ENCODE data around the gene PCDH7. TPM values are rescaled to one million over a fixed set of nuclear protein-coding genes. Genes with fewer than 3 reads are reported as not detected.

PCDH7 gene
- total RNA-seq, 3 donors from 2014 or later, result 4.5 to 104 (median 10.6) TPM

DNA sequence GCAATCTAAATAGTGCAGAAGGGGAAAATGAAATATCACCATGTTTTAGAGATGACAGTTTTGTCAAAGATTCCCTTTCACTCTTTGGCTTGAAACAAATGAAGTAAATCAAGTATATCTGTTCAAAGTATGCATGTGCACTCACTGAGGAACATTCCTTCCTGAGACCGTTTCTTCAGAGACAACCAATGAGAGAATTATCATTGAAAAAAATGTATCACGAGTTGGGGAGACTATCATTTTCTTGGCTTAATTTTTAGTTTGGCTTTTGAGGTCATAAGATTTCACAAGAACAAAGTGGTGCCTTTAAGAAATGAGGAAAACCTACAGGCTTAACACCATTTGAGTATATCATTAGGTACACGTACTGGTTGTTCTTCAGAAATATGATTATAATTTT is 56.3 kb downstream of the PCDH7 start:
- DNase-seq (no peak), ATAC-seq (no peak)
- TF ChIP-seq, protein P1, sequence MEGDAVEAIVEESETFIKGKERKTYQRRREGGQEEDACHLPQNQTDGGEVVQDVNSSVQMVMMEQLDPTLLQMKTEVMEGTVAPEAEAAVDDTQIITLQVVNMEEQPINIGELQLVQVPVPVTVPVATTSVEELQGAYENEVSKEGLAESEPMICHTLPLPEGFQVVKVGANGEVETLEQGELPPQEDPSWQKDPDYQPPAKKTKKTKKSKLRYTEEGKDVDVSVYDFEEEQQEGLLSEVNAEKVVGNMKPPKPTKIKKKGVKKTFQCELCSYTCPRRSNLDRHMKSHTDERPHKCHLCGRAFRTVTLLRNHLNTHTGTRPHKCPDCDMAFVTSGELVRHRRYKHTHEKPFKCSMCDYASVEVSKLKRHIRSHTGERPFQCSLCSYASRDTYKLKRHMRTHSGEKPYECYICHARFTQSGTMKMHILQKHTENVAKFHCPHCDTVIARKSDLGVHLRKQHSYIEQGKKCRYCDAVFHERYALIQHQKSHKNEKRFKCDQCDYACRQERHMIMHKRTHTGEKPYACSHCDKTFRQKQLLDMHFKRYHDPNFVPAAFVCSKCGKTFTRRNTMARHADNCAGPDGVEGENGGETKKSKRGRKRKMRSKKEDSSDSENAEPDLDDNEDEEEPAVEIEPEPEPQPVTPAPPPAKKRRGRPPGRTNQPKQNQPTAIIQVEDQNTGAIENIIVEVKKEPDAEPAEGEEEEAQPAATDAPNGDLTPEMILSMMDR (IDR thresholded peaks at IDR 0.05), result no peak
- Histone ChIP-seq H3K9me3 (no peaks in the 10 kb centered on the region), H3K36me3 (ENCODE audit: low read depth) (no peaks in the 10 kb centered on the region), H3K4me1 (ENCODE audit: low read depth) (no peaks in the 10 kb centered on the region), H3K4me3 (no peak overlapping the region)
- intact Hi-C loops (cut with DNase I, micrococcal nuclease), result no loop called here

DNA sequence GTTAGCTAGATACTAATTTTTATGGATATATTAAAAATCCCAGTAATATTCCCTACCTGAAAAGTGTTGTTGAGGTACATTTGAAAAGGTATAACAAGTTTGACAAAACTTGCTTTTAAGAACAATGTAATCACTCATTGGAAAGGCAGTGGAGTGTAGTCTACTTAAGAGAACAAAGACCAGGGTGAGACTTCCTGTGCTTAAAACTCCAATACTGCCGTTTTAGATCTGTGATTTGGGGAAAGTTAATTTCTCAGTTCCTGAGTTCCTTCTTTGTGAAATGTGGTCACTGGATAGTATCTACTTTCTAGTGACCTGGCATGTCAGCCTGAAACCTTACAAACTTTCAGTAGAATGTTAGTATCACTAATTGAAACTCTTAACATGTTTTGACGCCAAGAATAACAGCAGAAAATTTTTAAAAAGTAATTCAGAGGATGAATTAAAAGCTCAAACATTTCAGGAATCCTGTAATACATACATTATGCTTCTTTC is 56.8 kb downstream of the PCDH7 start:
- no peak for ATAC-seq
- H3K4me3 ChIP-seq, result no peak overlapping the region
- intact Hi-C loops (cut with DNase I, micrococcal nuclease), result no loop called here

More for the DNA sequence above, 56.8 kb downstream of the PCDH7 start:
- Histone ChIP-seq H3K9me3 (no peaks in the 10 kb centered on the region), H3K36me3 (ENCODE audit: low read depth) (no peaks in the 10 kb centered on the region), H3K4me1 (ENCODE audit: low read depth) (no peaks in the 10 kb centered on the region)
- no peak for DNase-seq
- TF ChIP-seq, protein P1 (IDR thresholded peaks at IDR 0.05), result no peak

Measured in mucosa of descending colon (tissue), 3 donors.